Measurements from ENCODE around the gene TAS2R9.

DNA sequence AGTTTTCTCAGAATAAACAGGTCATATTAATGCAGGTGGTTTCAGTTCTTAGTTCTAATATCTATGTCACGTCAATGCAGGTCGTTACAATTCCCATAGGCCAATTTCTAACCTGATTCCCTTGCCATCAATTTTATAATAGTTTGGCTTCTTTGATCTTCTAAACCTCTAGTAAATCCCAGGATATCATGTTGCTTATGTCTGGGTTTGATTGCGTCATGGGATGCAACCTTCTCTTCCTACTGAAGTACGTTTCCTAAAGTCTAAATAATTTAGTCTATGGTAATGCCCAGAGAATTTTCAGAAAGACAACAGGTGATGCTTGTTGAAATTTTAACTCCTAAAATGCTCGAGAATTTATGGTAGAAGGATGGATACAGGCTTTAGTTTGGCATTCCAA lies 26.7 kb downstream of the TAS2R9 start:
- TF ChIP-seq YY1 (IDR thresholded peaks at IDR 0.05; ENCODE audit: insufficient read depth, insufficient read length) (no peak), ZNF274 (IDR thresholded peaks at IDR 0.05; ENCODE audit: low read depth, low read length) (no peak), SUZ12 (IDR thresholded peaks at IDR 0.05; ENCODE audit: extremely low read depth, insufficient read depth, insufficient read length) (no peak)
